ENCODE data around the gene OTUB1.
"Not testable (repeated sequence)": the region's sequence is repeated elsewhere in the genome, so short reads cannot be mapped to it uniquely, and the experiment has no call there.

OTUB1 gene

GRCh38 chr11:63986156-63986931 is at the start of gene OTUB1:
OTUB1 (plus strand) TSS chr11:63986438; CDS start chr11:63986457, 19 bp downstream.
- in situ Hi-C loops (cut with MboI; ENCODE audit: low sequenced_read_pairs), result no loop called here

- in situ Hi-C loops (cut with MboI; ENCODE audit: low sequenced_read_pairs), result no loop called here
Observed at GRCh38 chr11:63937713-63938478, 48.3 kb upstream of the OTUB1 start.

GRCh38 chr11:63938479-63939396 is 47.5 kb upstream of the OTUB1 start, which contains the start of gene NAA40:
NAA40 (plus strand) TSS chr11:63939002; CDS start chr11:63939097, 95 bp downstream.
- in situ Hi-C loops (cut with MboI; ENCODE audit: low sequenced_read_pairs), result no loop called here

GRCh38 chr11:63939397-63939891 is 46.8 kb upstream of the OTUB1 start:
- in situ Hi-C loops (cut with MboI; ENCODE audit: low sequenced_read_pairs), result no loop called here

GRCh38 chr11:63940786-63941185 is 45.5 kb upstream of the OTUB1 start:
- in situ Hi-C loops (cut with MboI; ENCODE audit: low sequenced_read_pairs), result no loop called here

- in situ Hi-C loops (cut with MboI; ENCODE audit: low sequenced_read_pairs), result no loop called here
Observed at GRCh38 chr11:63941901-63942300, 44.3 kb upstream of the OTUB1 start.

- in situ Hi-C loops (cut with MboI; ENCODE audit: low sequenced_read_pairs), result no loop called here
Observed at GRCh38 chr11:63942803-63943202, 43.4 kb upstream of the OTUB1 start.

GRCh38 chr11:63944987-63945386 is 41.3 kb upstream of the OTUB1 start:
- in situ Hi-C loops (cut with MboI; ENCODE audit: low sequenced_read_pairs), result no loop called here

- in situ Hi-C loops (cut with MboI; ENCODE audit: low sequenced_read_pairs), result no loop called here
Observed at GRCh38 chr11:63945477-63946163, 40.6 kb upstream of the OTUB1 start.

GRCh38 chr11:63951779-63952536 is 34.3 kb upstream of the OTUB1 start:
- in situ Hi-C loops (cut with MboI; ENCODE audit: low sequenced_read_pairs), result no loop called here

- in situ Hi-C loops (cut with MboI; ENCODE audit: low sequenced_read_pairs), result no loop called here
Observed at GRCh38 chr11:63952570-63952969, 33.7 kb upstream of the OTUB1 start.

GRCh38 chr11:63958008-63958407 is 28.2 kb upstream of the OTUB1 start:
- in situ Hi-C loops (cut with MboI; ENCODE audit: low sequenced_read_pairs), result no loop called here

- in situ Hi-C loops (cut with MboI; ENCODE audit: low sequenced_read_pairs), result no loop called here
Observed at GRCh38 chr11:63961608-63962412, 24.4 kb upstream of the OTUB1 start.

- in situ Hi-C loops (cut with MboI; ENCODE audit: low sequenced_read_pairs), result not testable (repeated sequence)
Observed at GRCh38 chr11:63963895-63964294, 22.3 kb upstream of the OTUB1 start.

GRCh38 chr11:63966444-63966843 is 19.8 kb upstream of the OTUB1 start:
- in situ Hi-C loops (cut with MboI; ENCODE audit: low sequenced_read_pairs), result no loop called here

GRCh38 chr11:63969461-63969860 is 16.8 kb upstream of the OTUB1 start:
- in situ Hi-C loops (cut with MboI; ENCODE audit: low sequenced_read_pairs), result no loop called here

GRCh38 chr11:63970902-63971301 is 15.3 kb upstream of the OTUB1 start:
- in situ Hi-C loops (cut with MboI; ENCODE audit: low sequenced_read_pairs), result no loop called here

GRCh38 chr11:63973912-63974258 is 12.4 kb upstream of the OTUB1 start:
- in situ Hi-C loops (cut with MboI; ENCODE audit: low sequenced_read_pairs), result not testable (repeated sequence)
